Measurements from ENCODE around the gene CFAP157. TPM values are rescaled to one million over a fixed set of nuclear protein-coding genes. Genes with fewer than 3 reads are reported as not detected.

Gene CFAP157
- total RNA-seq, 1 donor from 2014 or later: 0.85 TPM

GRCh38 chr9:127698386-127698785, 8.4 kb upstream of the CFAP157 start:
- no peak for TF ChIP-seq CTCF (IDR thresholded peaks at IDR 0.05; ENCODE audit: unreplicated experiment)

GRCh38 chr9:127698985-127699670, 7.7 kb upstream of the CFAP157 start:
- H3K4me3 Mint-ChIP-seq (ENCODE audit: unreplicated experiment): peak overlapping the region; percentile 77
- peaks cover 5% of the 10 kb centered on the region for H3K27me3 Mint-ChIP-seq (ENCODE audit: unreplicated experiment)
- peak; percentile 91 for DNase-seq (ENCODE audit: low spot score)
- peaks cover 6% of the 10 kb centered on the region for H3K4me1 Mint-ChIP-seq (ENCODE audit: unreplicated experiment)
- no peak for TF ChIP-seq CTCF (IDR thresholded peaks at IDR 0.05; ENCODE audit: unreplicated experiment)
- H3K36me3 Mint-ChIP-seq (ENCODE audit: low read depth, unreplicated experiment): peaks cover 13% of the 10 kb centered on the region
- H3K9me3 Mint-ChIP-seq (ENCODE audit: unreplicated experiment): no peaks in the 10 kb centered on the region
- H3K27ac Mint-ChIP-seq (ENCODE audit: unreplicated experiment): peak overlapping the region; percentile 87

More at GRCh38 chr9:127698386-127698785, 8.4 kb upstream of the CFAP157 start:
- H3K36me3 Mint-ChIP-seq (ENCODE audit: low read depth, unreplicated experiment): peaks cover 20% of the 10 kb centered on the region
- no peak overlapping the region for H3K4me3 Mint-ChIP-seq (ENCODE audit: unreplicated experiment)
- peaks cover 11% of the 10 kb centered on the region for H3K27me3 Mint-ChIP-seq (ENCODE audit: unreplicated experiment)
- no peak overlapping the region for H3K27ac Mint-ChIP-seq (ENCODE audit: unreplicated experiment)
- peaks cover 6% of the 10 kb centered on the region for H3K4me1 Mint-ChIP-seq (ENCODE audit: unreplicated experiment)
- no peak for DNase-seq (ENCODE audit: low spot score)
- no peaks in the 10 kb centered on the region for H3K9me3 Mint-ChIP-seq (ENCODE audit: unreplicated experiment)

GRCh38 chr9:127700140-127700539, 6.6 kb upstream of the CFAP157 start:
- DNase-seq (ENCODE audit: low spot score): no peak
- no peak overlapping the region for H3K4me3 Mint-ChIP-seq (ENCODE audit: unreplicated experiment)
- H3K9me3 Mint-ChIP-seq (ENCODE audit: unreplicated experiment): no peaks in the 10 kb centered on the region
- peaks cover 6% of the 10 kb centered on the region for H3K4me1 Mint-ChIP-seq (ENCODE audit: unreplicated experiment)
- H3K36me3 Mint-ChIP-seq (ENCODE audit: low read depth, unreplicated experiment): peaks cover 8% of the 10 kb centered on the region
- H3K27ac Mint-ChIP-seq (ENCODE audit: unreplicated experiment): no peak overlapping the region
- H3K27me3 Mint-ChIP-seq (ENCODE audit: unreplicated experiment): peaks cover 5% of the 10 kb centered on the region
- no peak for TF ChIP-seq CTCF (IDR thresholded peaks at IDR 0.05; ENCODE audit: unreplicated experiment)

- Mint-ChIP-seq H3K36me3 (ENCODE audit: low read depth, unreplicated experiment) (peaks cover 4% of the 10 kb centered on the region), H3K27me3 (ENCODE audit: unreplicated experiment) (peaks cover 5% of the 10 kb centered on the region), H3K27ac (ENCODE audit: unreplicated experiment) (no peak overlapping the region), H3K4me1 (ENCODE audit: unreplicated experiment) (peaks cover 6% of the 10 kb centered on the region), H3K9me3 (ENCODE audit: unreplicated experiment) (no peaks in the 10 kb centered on the region), H3K4me3 (ENCODE audit: unreplicated experiment) (peak overlapping the region; percentile 42)
- DNase-seq (ENCODE audit: low spot score): no peak
- TF ChIP-seq CTCF (IDR thresholded peaks at IDR 0.05; ENCODE audit: unreplicated experiment): no peak
These were observed 6.1 kb upstream of the CFAP157 start for GRCh38 chr9:127700594-127701255.

All from endothelial cell (in vitro differentiated cells).